Endodermal cell (in vitro differentiated cells): ENCODE measurements around the gene PRKAG2. TPM values are rescaled to one million over a fixed set of nuclear protein-coding genes. Genes with fewer than 3 reads are reported as not detected.

ENCODE experiments used
- DNase-seq: peaks from one replicate; pipeline ENCODE4 v3.0.0-alpha.2; 2017
- H3K27ac ChIP-seq: 2 replicates; pipeline ENCODE4 v1.5.1; 2013; ENCODE audit warnings: mild to moderate bottlenecking, low read depth, low read length, moderate library complexity
- H3K27me3 ChIP-seq: 2 replicates; pipeline ENCODE4 v1.6.1; 2013; ENCODE audit warnings: mild to moderate bottlenecking, low read length, moderate library complexity; ENCODE audit not compliant: insufficient read depth, control insufficient read depth, poor library complexity, severe bottlenecking
- H3K36me3 ChIP-seq: 2 replicates; pipeline ENCODE4 v1.7.0; 2013; ENCODE audit warnings: mild to moderate bottlenecking, low read length, moderate library complexity; ENCODE audit not compliant: control insufficient read depth, insufficient read depth
- H3K4me1 ChIP-seq: one replicate; pipeline ENCODE4 v1.7.0; 2013; ENCODE audit warnings: low read length; ENCODE audit not compliant: control insufficient read depth, insufficient read depth
- H3K4me3 ChIP-seq: 2 replicates; pipeline ENCODE4 v1.5.1; 2013; ENCODE audit warnings: mild to moderate bottlenecking, low read length, moderate library complexity
- H3K9ac ChIP-seq: 2 replicates; pipeline ENCODE4 v1.6.1; 2013; ENCODE audit warnings: mild to moderate bottlenecking, low read length, moderate library complexity; ENCODE audit not compliant: poor library complexity, severe bottlenecking; ENCODE audit errors: extremely low read depth
- H3K9me3 ChIP-seq: 2 replicates; pipeline ENCODE4 v1.6.1; 2013; ENCODE audit warnings: mild to moderate bottlenecking, low read length, moderate library complexity; ENCODE audit not compliant: control insufficient read depth
- H3K27ac Mint-ChIP-seq: 2 replicates; pipeline ENCODE4 v1.8.0; 2020; ENCODE audit warnings: mixed read lengths
- H3K27me3 Mint-ChIP-seq: 2 replicates; pipeline ENCODE4 v1.8.0; 2021; ENCODE audit warnings: mild to moderate bottlenecking, mixed read lengths; ENCODE audit not compliant: insufficient read depth
- H3K36me3 Mint-ChIP-seq: 2 replicates; pipeline ENCODE4 v1.8.0; 2020; ENCODE audit warnings: low read depth, mixed read lengths
- H3K4me1 Mint-ChIP-seq: 2 replicates; pipeline ENCODE4 v1.8.0; 2020; ENCODE audit warnings: mixed read lengths
- H3K4me3 Mint-ChIP-seq: 2 replicates; pipeline ENCODE4 v1.8.0; 2020; ENCODE audit warnings: mild to moderate bottlenecking, moderate library complexity, mixed read lengths
- H3K9me3 Mint-ChIP-seq: 2 replicates; pipeline ENCODE4 v1.8.0; 2020; ENCODE audit warnings: mild to moderate bottlenecking, mixed read lengths
- WGBS, 2 experiments: methylation state at CpG; one replicate each; pipeline versions ENCODE4 v1.1.5 to v1.1.7; 2013; ENCODE audit warnings: missing lambda C conversion rate in 2 of 2, mixed read lengths in 1 of 2; ENCODE audit not compliant: insufficient coverage in 1 of 2, insufficient read length in 1 of 2; 5-methylcytosine and 5-hydroxymethylcytosine counted together
- total RNA-seq, 2 donors: library from RNA; stranded (reverse); fragmentation: NEBNext Ultra II Directional in 1 of 2; extraction: Animal tissue kit (Norgen Biotek cat#: 25700) in 1 of 2; gene quantifications; 2 replicates in 1 of 2; 3 replicates in 1 of 2; pipeline ENCODE4 v1.2.1, GENCODE V29; 2021
- TF ChIP-seq, protein P1 (sequence below): fragments of 200-600 bp; sonication (generic); conservative IDR thresholded peaks from 2 replicates; pipeline ENCODE4 v1.5.0; 2021; ENCODE audit warnings: antibody characterized with exemption, mild to moderate bottlenecking

Gene PRKAG2
- total RNA-seq, 2 donors from 2014 or later, result 17.2 to 20.7 TPM

DNA sequence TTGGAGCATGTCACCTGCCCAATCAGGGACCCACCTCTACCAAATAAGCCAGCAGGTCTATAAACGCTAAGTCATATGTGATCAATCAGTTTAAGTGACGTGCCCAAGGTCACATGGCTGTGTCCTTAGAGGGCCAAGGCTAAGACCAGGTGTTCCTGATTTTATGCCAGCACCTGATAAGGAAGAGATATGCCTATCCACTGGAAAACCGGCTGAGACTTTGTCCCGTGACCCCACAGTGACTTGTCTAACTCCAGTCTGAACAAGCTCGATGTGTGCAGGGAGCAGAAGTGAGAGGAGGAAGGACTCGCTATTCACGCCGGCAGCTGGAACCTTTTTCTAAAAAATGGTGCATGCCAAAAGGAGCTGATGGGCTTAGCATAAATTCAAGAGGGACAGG is 57.0 kb downstream of the PRKAG2 start:
- peaks cover 9% of the 10 kb centered on the region for H3K27me3 Mint-ChIP-seq
- Histone ChIP-seq H3K27me3 (peaks cover 19% of the 10 kb centered on the region), H3K27ac (no peak overlapping the region), H3K36me3 (no peaks in the 10 kb centered on the region), H3K9ac (peak overlapping the region; percentile 11), H3K9me3 (no peaks in the 10 kb centered on the region), H3K4me3 (no peak overlapping the region), H3K4me1 (peaks cover 28% of the 10 kb centered on the region)
- peak overlapping the region; percentile 58 for H3K27ac Mint-ChIP-seq
- DNase-seq, result no peak
- no peaks in the 10 kb centered on the region for H3K36me3 Mint-ChIP-seq
- TF ChIP-seq, protein P1, sequence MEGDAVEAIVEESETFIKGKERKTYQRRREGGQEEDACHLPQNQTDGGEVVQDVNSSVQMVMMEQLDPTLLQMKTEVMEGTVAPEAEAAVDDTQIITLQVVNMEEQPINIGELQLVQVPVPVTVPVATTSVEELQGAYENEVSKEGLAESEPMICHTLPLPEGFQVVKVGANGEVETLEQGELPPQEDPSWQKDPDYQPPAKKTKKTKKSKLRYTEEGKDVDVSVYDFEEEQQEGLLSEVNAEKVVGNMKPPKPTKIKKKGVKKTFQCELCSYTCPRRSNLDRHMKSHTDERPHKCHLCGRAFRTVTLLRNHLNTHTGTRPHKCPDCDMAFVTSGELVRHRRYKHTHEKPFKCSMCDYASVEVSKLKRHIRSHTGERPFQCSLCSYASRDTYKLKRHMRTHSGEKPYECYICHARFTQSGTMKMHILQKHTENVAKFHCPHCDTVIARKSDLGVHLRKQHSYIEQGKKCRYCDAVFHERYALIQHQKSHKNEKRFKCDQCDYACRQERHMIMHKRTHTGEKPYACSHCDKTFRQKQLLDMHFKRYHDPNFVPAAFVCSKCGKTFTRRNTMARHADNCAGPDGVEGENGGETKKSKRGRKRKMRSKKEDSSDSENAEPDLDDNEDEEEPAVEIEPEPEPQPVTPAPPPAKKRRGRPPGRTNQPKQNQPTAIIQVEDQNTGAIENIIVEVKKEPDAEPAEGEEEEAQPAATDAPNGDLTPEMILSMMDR, result no peak
- H3K9me3 Mint-ChIP-seq, result no peaks in the 10 kb centered on the region
- no peak overlapping the region for H3K4me3 Mint-ChIP-seq
- peaks cover 36% of the 10 kb centered on the region for H3K4me1 Mint-ChIP-seq
- WGBS, 2 experiments, result 88 to 89% methylated on average over 5 to 8 of the region's 8 CpGs

DNA sequence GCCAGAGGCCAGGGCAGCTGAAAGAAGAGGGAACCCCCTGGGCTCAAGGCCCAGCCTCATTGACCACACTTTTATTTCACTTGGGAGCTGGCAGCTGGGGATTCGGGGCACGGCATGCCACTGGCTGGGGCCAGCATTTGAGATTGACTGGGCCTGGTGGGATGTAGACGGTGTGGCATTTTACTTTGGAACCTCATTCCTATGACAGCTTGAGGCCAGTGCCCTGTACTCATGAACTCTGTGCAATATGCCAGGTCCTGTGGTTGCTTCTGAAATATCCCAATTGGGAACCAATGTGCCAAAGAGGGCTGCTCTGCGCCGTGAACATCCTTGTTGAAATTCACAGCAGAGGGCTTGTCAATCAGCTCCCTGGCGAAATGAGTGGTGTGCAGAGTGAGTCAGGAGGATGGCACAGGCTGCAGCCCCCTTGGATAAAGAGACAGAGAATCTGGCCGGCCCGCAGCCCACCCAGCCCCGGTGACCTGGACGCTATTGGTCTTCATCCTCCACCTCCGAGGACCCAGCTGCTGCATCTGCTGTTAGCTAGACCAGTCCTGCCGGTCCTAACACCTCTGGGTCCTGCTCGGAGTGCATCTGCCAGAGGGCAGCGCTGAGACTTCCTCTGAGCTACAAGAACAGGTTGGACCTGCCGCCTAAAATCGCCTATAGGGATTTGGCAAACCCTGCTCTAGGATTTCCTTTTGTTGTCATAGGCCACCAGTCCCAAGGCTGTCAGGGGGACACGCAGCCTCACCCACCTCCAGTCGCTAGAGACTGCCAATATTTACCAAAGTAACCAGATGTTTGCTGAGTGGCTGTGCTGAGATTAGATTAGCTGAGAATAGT is 58.0 kb downstream of the PRKAG2 start:
- DNase-seq, result peak; percentile 72
- H3K4me1 Mint-ChIP-seq, result peaks cover 32% of the 10 kb centered on the region
- H3K4me3 Mint-ChIP-seq, result no peak overlapping the region
- Histone ChIP-seq H3K36me3 (no peaks in the 10 kb centered on the region), H3K27me3 (peaks cover 24% of the 10 kb centered on the region), H3K4me1 (peaks cover 24% of the 10 kb centered on the region), H3K9me3 (no peaks in the 10 kb centered on the region), H3K9ac (peak overlapping the region; percentile 11), H3K27ac (no peak overlapping the region), H3K4me3 (no peak overlapping the region)
- no peaks in the 10 kb centered on the region for H3K9me3 Mint-ChIP-seq
- TF ChIP-seq, protein P1, result peak; percentile 23
- H3K36me3 Mint-ChIP-seq, result no peaks in the 10 kb centered on the region
- peak overlapping the region; percentile 58 for H3K27ac Mint-ChIP-seq
- WGBS, 2 experiments, result 73 to 76% methylated on average over 13 to 18 of the region's 18 CpGs
- peaks cover 9% of the 10 kb centered on the region for H3K27me3 Mint-ChIP-seq

DNA sequence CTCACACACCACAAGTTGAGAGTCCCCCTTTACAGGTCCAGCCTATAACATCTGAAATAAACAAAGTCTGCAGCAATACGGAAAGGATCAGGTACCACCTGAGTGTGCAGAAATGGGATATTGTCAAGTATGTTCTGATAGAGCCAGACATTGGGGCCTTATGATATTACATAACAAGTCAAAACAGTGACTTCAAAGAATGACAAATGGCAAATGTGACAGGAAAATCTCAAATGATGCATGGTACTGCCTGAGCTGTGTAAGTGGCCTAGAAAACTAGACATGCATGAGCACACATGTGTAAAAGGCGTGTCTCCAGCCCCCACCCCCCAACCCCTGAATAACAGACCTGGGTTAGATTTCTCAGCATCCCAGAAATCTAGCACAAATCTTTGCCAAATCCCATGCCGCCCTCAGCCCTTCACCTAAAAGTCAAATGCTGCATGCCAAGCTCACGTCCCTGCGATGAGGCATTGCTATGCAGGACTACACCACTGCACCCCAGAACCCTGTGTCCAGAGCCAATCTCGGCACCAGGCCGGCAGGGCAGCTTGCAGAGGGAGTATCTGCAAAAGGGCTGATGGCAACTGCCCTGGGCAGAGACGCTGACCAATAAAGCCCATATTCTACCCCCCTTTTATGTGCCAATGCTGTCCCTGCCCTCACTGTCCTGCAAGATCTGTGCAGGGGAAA is 58.8 kb downstream of the PRKAG2 start:
- WGBS, 2 experiments, result 93 to 100% methylated on average over 1 to 8 of the region's 8 CpGs
- H3K9ac ChIP-seq, result no peak overlapping the region
- H3K27me3 ChIP-seq, result peaks cover 32% of the 10 kb centered on the region
- H3K9me3 ChIP-seq, result no peaks in the 10 kb centered on the region
- no peak overlapping the region for H3K4me3 ChIP-seq
- Mint-ChIP-seq H3K4me1 (peaks cover 32% of the 10 kb centered on the region), H3K27ac (no peak overlapping the region), H3K4me3 (no peak overlapping the region), H3K36me3 (no peaks in the 10 kb centered on the region), H3K9me3 (no peaks in the 10 kb centered on the region), H3K27me3 (peaks cover 9% of the 10 kb centered on the region)
- H3K4me1 ChIP-seq, result peaks cover 18% of the 10 kb centered on the region
- H3K36me3 ChIP-seq, result no peaks in the 10 kb centered on the region
- no peak for DNase-seq
- no peak overlapping the region for H3K27ac ChIP-seq
- TF ChIP-seq, protein P1, result no peak
